GM21619 (cell line): ENCODE measurements around the gene HSD17B8.
A peak's percentile ranks its signal among the peaks of the same experiment; 100 is the strongest.
"Not testable (repeated sequence)": the region's sequence is repeated elsewhere in the genome, so short reads cannot be mapped to it uniquely, and the experiment has no call there.

Experiments used
- ATAC-seq: cut with Tn5 transposase; IDR thresholded peaks from one replicate; pipeline ENCODE4 v1.9.1; 2021; ENCODE audit not compliant: unreplicated experiment

HSD17B8 gene

GRCh38 chr6:33205191-33206026, 954 bp downstream of the HSD17B8 start:
- no peak for ATAC-seq

- ATAC-seq = no peak
These were observed 1.8 kb downstream of the HSD17B8 start for GRCh38 chr6:33206027-33206863.

- ATAC-seq = no peak
These were observed 2.6 kb downstream of the HSD17B8 start for GRCh38 chr6:33206864-33207551.

DNA sequence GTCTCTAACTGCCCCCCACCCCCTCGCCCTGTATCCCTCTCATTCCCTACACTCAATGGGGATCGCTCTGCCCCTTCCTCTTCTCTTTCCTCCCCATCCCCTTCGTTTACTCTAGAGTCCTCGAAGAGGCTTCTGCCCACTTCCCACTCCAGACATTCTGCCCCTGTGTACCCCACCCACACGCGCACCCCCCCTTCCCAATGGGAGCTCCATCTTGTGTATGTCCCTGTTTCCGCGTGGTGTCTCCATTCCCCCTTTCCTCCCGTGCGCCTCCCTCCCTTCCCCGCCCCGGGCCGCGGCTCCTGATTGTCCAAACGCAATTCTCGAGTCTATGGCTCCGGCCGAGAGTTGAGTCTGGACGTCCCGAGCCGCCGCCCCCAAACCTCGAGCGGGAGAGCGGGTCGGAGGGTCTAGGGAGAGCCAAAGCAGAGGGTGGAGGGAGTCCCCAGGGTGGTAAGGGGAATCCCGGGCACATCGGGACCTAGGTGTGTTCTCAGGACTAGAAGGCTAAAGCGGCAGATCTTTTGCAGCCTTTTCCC, 3.2 kb downstream of the HSD17B8 start:
- ATAC-seq = no peak

DNA sequence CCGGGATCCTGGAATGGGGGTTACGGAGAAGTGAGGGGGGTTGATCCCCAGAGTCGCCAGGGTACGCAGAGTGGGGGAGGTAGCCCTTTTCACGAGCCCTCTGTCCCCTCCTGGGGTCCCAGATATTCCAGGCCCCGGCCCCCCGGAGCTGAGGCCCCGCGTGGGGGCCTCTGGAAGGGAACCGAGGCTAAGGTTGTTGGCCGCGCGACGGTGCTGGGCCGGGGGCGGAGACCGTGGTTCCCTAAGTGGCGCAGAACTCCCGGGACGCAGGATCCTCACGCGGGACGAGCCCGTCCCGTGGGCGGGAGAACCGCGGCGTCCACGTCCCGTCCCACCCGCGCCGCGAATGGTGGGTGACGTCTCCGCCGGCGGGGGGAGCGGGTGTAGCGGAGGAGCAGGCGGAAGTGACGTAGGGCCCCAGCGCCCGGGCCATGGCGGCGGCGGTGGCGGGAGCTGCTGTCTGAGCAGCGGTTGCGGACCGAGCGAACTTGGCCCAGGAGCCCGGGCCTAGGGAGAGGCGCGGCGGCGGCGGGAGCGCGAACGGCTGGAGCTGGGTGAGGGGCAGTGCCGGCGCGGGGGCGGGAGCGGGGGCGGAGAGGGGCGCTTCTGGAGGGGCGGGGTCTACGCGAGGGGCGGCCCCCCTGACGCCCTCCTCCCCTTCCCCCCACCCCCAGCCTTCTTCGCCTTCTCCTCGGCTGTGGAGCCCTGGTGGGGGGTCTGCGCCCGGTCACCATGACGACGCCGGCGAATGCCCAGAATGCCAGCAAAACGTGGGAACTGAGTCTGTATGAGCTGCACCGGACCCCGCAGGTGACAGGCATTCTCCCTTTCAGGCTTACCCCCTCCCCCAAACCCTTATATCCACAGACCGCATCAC, 3.9 kb downstream of the HSD17B8 start, which contains the start of gene RING1:
RING1 (plus strand) TSS at position 410 of the 877 bp plus-strand sequence; CDS start at position 733, 323 bp downstream.
- peak; percentile 44 for ATAC-seq

DNA sequence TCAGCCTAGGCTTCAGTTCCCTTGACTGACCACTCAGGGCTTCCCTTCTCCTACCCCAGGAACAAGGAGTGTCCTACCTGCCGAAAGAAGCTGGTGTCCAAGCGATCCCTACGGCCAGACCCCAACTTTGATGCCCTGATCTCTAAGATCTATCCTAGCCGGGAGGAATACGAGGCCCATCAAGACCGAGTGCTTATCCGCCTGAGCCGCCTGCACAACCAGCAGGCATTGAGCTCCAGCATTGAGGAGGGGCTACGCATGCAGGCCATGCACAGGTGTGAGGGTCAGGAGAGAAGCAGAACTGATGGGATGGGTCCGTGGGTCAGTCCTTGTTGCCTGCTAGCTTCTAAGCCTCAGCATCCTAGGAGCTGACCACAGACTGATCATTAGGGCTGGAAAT, 5.4 kb downstream of the HSD17B8 start:
- ATAC-seq = no peak

DNA sequence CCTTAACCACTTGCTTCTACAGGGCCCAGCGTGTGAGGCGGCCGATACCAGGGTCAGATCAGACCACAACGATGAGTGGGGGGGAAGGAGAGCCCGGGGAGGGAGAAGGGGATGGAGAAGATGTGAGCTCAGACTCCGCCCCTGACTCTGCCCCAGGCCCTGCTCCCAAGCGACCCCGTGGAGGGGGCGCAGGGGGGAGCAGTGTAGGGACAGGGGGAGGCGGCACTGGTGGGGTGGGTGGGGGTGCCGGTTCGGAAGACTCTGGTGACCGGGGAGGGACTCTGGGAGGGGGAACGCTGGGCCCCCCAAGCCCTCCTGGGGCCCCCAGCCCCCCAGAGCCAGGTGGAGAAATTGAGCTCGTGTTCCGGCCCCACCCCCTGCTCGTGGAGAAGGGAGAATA, 6.7 kb downstream of the HSD17B8 start:
- no peak for ATAC-seq

- ATAC-seq = no peak
These were observed 7.4 kb downstream of the HSD17B8 start for GRCh38 chr6:33211666-33212422.

DNA sequence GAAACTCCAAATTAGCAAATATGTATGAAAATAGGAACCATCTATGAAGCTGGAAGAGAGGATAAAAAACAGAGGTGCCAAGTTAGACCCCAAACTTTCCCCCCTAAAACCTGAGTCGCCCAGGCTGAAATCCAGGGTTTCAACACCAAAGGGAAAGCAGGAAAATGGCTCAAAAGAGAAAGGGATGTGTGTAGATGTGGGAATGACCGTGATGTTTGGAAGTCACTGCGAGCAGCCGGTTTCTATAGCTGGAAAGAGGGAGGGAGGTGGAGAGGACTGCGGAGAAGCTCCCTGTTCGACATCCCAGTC, 8.4 kb downstream of the HSD17B8 start:
- ATAC-seq = no peak

DNA sequence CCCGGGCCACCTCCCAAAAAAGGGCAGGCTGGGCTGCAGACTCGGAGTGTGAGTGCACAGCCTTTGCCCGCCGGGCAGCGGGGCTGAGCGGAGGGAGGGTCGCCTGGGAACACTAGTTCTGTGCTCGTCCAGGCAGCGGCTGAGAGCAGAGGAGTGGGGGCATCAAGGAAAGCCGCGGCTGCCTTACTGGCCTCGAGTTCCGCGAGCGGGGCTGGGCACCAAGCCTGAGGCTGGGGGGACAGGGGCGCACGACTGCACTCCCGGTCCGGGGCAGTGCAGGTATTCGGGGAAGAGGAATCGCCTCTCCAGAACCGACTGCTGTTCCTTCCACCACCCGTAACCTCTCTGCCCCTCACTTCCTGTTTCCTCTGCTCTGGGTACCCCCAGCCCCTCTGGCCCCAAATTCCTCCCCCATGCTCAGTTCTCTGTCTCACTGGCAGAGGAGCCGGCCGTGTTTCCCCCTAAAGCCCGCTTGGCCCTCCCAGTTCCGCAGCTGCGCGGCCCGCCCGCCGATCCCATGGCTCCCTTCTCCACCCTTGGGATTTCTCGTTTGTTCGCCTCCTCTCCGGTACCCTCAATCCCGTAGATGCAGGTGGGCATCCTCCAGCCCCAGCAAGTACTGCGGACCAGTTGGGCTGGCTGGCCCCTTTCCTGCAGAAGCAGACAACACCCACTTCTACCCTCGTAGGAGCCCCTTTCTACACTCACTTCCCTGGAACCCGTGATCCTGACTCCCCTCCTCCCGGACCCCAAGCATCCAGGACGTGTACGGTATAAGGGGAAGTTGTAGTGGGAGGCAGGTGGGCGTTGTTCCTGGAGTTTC, 8.9 kb downstream of the HSD17B8 start:
- no peak for ATAC-seq

DNA sequence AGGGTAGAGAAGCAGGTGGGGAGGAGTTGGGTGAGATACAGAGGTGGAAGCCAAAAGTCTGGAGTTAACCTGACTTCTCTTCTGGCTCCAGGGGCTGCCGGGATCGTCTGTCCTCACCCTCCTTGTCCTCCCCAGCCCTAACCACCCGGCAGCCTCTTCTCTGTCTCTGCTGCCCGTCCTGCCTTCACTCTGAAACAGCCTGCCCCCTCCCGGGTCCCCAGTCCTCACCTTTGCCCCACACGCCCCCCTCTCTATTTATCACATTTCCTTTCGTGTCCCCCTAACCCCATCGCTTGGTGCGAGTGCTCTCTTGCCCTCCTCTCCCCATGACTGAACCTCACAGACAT, 9.5 kb downstream of the HSD17B8 start:
- no peak for ATAC-seq

- no peak for ATAC-seq
These were observed 11.0 kb downstream of the HSD17B8 start for GRCh38 chr6:33215271-33216116.

GRCh38 chr6:33216117-33216649, 11.7 kb downstream of the HSD17B8 start:
- ATAC-seq = no peak

GRCh38 chr6:33217246-33217645, 12.8 kb downstream of the HSD17B8 start:
- no peak for ATAC-seq

- no peak for ATAC-seq
These were observed 13.2 kb downstream of the HSD17B8 start for GRCh38 chr6:33217681-33218080.

- ATAC-seq = not testable (repeated sequence)
These were observed 22.2 kb downstream of the HSD17B8 start for GRCh38 chr6:33226503-33227120.

DNA sequence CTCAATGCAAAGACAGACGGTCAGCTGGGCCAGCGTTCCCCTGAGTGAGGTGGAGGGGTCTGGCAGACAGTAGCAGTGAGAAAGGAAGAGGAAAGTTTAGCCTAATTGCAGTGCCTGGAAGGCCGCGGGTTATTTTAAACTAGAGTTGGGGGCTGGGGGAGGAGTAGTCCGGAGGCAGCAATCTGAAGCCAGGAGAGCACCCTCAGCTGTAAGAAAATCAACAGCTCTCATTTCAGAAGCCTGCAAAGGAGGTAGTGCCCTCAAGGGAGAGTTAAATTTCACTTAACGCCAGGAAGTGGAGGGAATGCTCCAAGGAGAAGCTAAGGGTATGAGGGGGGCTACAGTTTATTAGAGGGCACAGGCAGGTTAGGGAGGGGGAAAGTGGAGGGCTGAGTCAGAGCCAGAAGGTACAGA, 30.8 kb downstream of the HSD17B8 start:
- ATAC-seq = no peak
